NCI-H460 (cell line): ENCODE data around the gene ACTG2. TPM values are rescaled to one million over a fixed set of nuclear protein-coding genes. Genes with fewer than 3 reads are reported as not detected.
"Not testable (repeated sequence)": the region's sequence is repeated elsewhere in the genome, so short reads cannot be mapped to it uniquely, and the experiment has no call there.

Experiments
- DNase-seq: peaks from one replicate; pipeline ENCODE4 v3.0.0-alpha.2; 2016; ENCODE audit warnings: low read depth; ENCODE audit errors: extremely low read depth
- polyA plus RNA-seq: library from polyadenylated mRNA; depleted of rRNA; stranded (reverse); fragments of >200 nt; gene quantifications from 2 replicates; pipeline ENCODE4 v1.2.3, GENCODE V29; 2014; cell fraction: nucleus; rRNA removed
- total RNA-seq: library from RNA; depleted of rRNA; stranded (reverse); fragments of >200 nt; shearing (Covaris generic); gene quantifications from 2 replicates; pipeline ENCODE4 v1.2.3, GENCODE V29; 2014; rRNA removed

Gene ACTG2
- total RNA-seq = not detected in 2 replicates
- polyA plus RNA-seq = not detected in 2 replicates

DNA sequence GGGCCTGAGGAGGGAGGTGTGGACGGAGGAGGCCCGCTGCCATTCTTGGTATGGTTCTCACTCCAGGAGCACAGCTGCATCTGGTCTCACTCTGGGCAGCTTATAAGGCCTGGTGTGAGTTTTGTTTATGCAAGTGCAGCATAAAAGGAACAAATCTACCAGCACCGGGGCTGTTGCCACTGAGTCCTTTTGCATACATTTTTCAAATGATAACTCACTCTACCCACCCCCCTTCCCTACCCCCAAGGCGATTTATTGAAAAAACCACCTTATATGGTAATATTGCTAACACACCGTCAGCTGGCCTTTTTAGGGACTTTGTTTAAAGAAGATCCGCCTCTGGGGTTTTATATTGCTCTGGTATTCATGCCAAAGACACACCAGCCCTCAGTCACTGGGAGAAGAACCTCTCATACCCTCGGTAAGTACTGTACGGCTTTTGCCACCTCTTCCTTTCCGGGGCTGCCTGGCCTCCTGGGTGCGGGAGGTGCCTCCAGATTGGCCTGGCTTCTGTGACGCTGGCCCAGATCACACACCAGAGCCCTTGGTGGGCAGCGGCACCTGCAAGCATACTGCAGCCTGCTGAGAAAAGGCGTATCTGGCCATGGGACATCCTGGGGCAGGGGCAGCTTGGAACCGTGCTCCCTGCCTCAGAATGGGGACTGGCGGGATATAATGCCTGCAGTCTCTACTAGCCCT is at the start of gene ACTG2:
Gene ACTG2, plus strand, starts transcription at position 378 of the 699 bp plus-strand sequence. CDS start 8,304 bp downstream, outside the sequence.
- no peak for DNase-seq

- DNase-seq = no peak
These were observed 48.7 kb upstream of the ACTG2 start for GRCh38 chr2:73844087-73844486.

DNA sequence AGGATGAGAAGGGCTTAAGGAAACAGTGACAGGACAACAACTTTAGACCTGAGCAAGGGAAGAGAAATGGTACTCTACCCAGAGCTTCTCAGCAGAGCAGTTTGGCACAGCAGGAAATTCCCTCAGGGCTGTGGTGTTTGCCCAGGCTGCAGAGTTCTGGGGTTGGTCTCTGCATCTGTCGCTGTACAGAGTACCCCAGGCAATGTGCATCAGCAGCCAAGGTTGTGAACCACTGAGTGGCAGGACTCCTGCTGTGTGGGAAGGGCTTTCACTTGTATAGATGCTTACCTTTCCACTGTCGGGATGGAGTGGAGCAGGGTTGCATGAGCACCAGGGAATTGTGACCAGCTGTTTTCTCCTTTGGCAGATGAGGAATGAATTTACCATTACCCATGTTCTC is 42.8 kb upstream of the ACTG2 start:
- no peak for DNase-seq

DNA sequence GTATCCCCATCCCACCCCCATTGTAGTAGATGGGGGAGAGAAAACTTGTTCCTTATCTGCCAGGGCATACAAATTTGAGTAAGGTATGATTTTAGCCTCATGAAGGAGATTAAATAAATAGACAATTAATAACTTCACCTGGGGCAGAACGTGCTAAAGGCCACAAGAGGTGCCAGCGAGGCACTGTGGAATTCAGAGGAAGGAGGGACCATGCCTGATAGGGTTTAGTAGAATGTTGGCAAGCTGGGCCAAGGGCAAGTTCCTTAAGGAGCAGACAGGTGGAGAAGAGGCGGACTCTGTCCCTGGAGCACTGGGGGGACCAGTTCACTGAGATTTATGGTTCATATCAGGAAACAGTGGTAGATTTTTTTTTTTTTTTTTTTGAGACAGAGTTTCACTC is 41.5 kb upstream of the ACTG2 start:
- DNase-seq = no peak

GRCh38 chr2:73852020-73852419 is 40.8 kb upstream of the ACTG2 start:
- DNase-seq = no peak

DNA sequence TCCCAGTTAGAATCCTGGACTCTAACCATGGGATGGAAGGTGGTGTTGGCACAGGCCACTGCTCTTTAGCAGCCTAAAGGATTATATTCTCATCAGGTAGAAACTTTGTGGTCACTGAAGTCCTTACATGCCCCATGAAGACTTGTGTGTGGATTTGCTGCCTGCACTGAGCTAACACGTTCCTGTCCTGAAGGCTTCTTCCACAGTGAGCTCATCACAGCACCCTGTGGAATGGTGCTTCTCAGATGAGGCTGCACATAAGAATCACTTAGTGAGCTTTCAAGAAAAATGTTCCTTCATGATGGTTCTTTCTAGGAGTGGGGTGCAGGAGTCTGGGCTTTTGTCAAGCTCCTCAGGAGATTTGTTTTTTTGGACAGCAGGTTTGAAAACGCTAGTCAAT is 37.3 kb upstream of the ACTG2 start:
- DNase-seq = no peak

- DNase-seq = no peak
These were observed 36.6 kb upstream of the ACTG2 start for GRCh38 chr2:73856214-73856613.

DNA sequence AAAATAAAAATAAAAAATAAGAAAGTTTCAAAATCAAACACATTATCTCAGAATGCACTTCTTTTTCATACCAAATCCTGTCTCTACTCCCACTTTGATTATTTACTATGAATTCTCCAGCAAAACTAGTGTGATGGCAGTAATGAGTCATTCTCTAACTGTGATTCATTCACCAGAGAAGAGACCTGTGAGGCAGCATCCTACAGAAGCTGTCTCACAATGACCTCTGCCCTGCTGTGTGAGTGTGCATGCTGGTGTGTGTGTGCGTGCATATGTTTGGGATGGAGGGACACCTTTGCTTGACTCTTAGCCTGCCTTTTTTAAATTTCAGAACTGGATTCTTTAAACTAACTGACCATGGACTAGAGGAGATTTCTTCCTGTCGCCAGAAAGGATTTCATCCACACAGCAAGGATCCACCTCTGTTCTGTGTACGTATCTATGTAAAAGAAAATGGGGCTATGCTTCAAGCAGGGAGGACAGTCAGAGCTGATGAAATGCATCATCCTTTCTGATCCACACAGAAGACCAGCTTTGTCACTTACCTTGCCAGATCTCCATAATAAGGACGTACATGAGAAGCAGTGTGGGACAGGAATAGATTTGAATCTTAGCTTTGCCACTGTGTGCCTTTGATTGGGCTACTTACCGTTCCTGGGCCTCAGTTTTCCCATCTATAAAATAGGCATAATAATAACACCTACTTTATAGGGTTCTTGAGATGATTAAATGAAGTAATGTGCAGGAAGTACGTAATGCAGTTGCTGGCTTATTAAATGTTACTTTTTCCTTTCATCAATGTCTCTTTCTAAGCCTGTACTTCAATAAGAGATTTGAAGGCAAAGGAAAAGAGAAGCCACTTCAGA is 32.9 kb upstream of the ACTG2 start:
- peak; percentile 11 for DNase-seq

DNA sequence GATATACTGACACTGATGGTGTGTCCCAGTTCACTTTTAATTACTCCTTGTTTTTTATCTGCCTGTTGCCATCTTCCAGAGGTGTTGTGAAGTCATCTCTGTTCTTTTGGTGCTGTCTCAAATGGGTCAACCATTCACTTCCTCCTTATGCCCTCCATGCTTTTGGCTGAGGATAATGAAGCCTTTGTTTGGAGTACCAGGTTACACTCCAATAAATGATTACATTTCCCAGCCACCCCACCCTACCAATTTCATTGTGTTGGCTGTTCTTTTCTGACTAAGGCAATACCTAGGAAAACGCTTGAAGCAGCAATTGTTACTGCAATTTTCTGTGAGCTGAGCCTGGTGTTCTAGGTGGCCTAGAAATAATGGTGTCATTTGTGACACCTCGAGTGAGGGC is 29.8 kb upstream of the ACTG2 start:
- no peak for DNase-seq

DNA sequence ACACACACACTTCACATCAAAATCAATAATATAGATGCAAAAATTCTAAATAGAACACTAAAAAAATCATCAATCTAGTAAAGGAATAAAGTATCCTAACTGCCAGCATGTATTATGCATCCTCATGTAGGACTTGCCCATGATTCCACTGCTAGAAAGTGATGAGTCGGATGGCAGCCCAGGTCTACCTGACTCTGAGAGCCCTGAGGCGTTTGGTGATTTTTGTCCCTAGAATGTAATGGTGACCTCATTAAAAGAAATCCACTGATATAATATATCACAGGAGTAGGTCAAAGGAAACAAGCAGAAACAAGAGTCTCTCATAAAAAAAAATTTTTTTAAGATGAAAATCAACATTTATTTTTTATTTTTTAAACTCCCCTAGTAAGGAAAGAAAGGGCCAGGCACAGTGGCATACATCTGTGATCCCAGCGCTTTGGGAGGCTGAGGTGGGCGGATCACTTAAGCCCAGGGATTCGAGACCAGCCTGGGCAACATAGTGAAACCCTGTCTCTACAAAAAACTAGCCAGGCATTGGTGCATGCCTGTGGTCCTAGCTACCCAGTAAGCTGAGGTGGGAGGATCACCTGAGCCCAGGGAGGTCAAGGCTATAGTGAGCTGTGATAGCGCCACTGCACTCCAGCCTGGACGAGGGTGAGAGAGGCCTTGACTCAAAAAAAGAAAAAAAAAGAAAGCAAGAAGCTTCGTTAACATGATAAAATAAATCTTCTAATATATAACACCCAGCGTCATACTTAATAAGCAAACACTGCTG is 24.4 kb upstream of the ACTG2 start:
- no peak for DNase-seq

DNA sequence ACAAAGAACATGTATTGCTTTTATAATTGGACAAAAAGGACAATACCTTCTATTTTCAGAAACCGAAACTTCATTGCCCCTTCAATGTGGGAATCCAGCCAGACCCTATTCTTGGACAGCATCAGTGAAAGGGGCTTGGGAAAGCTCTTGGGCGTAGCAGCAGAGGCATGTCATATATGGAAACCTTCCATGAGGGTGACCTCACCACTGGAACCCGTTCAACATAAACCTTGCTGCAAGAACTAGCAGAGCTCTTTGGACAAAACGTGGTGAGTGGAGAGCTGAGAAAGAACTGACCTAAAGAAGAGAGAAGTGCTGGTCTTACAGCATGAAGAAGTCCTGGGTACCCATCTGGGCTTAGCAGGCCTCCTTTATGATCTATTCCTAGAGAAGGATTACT is 22.7 kb upstream of the ACTG2 start:
- no peak for DNase-seq

DNA sequence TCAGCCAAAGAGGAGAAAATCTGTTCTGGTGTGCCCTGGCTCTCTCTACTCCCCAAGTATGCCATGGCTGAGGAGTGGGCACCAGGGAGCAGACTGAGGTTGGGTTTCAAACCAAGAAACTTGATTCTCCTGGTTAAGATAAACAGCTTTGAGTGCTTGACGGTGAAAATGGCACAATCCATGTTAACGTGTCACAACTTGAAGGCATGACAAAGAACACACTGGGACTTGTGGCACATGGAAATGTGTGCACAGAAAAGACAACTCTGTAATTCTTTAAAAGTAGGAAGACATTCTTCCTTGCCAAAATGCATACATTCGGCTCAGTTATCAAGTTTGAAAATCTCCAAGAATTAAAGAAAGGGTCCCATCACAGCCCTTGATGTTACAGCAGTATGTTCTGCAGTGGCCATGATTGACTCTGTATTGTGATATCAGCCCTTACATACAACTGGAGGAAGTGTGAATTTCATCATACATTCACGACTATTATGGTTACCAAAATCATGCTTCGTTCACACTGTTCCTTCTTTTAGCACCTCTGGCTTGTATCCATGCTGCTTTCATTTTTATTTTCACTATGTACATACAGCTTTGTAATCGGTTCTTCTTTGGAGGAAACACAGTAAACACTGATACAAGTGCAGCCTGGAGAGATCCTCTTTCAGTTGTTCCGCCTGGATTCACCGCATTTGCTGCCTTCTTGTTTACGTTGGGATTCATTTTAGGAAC is 15.6 kb upstream of the ACTG2 start:
- DNase-seq = no peak

- not testable (repeated sequence) for DNase-seq
These were observed 14.8 kb upstream of the ACTG2 start for GRCh38 chr2:73877984-73878383.

- no peak for DNase-seq
These were observed 7.4 kb upstream of the ACTG2 start for GRCh38 chr2:73885406-73885805.

DNA sequence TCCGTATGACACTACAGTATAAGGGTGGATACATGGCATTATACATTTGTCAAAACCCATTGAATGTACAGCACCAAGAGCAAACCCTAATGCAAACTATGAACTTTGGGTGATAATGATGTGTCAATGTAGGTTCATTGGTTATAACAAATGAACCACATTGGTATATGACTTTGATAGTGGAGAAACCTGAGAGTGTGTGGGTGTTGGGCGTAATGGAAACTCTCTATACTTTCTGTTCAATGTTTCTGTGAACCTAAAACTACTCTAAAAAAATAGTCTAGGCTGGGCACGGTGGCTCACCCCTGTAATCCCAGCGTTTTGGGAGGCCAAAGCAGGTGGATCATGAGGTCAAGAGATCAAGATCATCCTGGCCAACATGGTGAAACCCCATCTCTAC is 6.5 kb upstream of the ACTG2 start:
- no peak for DNase-seq

DNA sequence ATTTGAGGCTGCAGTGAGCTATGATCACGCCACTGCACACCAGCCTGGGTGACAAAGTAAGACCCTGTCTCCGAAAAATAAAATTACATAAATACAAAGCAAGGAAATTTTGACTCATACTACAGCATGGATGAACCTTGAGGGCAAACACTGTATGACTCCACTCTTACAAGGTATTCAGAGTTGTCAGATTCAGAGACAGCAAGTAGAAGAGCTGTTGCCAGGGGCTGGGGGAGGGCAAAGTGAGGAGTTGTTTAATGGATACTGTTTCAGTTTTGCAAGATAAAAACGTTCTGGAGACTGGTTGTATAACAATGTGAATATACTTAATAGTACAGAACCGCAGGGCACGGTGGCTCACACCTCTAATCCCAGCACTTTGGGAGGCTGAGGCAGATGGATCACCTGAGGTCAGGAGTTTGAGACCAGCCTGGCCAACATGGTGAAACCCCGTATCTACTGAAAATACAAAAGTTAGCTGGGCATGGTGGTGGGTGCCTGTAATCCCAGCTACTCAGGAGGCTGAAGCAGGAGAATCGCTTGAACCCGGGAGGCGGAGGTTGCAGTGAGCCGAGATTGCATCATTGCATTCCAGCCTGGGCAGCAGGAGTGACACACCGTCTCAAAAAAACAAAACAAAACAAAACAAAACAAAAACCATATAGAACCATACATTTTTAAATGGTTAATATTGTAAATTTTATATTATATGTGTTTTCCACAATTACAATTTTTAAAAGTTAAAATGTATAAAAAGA is 5.0 kb upstream of the ACTG2 start:
- not testable (repeated sequence) for DNase-seq

DNA sequence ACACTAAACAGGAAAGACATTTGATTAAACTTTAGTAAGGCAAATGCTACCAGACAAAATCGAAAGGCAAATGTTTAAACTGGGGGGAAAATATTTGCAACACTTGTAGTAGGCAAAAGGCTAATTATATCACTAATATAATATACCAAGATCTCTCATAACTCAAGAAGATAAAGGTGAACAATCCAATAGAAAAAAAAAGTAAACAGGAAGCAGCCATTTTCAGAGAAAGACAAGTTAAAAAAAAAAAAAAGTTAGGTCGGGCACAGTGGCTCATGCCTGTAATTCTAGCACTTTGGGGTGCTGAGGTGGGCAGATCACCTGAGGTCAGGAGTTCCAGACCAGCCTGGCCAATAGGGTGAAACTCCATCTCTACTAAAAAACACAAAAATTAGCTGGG is 4.4 kb upstream of the ACTG2 start:
- DNase-seq = no peak

DNA sequence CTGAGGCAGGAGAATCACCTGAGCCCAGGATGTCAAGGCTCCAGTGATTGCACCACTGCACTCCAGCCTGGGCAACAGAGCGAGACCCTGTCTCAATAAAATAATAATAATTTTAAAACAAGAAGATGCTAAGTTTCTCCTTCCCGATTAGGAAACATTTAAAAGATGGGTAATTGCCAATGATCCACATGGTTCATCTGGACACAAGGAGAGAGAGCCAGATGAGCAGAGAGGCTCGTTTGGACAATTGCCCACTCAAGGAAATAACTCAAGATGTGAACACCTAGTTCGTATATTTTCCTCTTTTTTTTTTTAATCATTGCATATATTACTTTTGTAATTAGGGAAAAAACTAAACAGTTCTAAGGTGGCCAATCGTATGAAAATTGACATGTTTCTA is 3.6 kb upstream of the ACTG2 start:
- DNase-seq = no peak

DNA sequence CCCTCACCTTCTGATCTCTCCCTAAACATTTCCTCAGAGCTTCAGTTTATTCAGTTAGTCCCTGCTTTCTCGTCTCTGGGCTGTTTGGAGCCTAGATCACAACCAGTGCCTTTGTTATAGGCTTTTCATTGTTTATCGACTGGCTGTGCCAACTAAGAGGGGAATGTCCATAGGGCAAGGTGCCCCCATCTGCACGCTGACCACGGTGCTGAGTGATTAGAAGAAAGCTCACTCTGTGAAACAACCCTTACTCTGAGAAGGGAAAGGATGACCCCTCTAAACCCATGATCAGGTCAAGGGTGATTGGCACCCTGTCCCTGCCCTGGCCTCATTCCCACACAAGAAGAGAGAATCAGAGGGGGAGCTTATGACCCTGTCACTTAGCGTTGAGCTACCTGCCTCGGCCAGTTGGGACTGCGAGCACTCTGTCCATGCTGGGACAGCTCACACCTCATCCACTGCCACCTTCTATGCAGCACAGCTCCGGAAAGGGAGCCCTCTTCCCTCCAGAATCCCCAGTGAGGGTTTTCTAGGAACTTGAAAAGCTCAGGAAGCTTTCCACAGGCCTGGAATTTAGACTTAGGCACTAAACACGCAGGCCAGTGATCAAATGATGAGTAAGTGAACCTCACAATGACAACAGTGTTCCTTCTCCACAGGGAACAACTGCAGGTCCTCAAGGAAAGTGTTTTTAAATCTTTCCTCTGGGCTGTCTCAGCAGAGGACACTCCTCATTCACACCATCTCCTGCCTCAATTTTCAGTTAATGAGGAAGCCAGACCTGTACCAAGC is 2.3 kb upstream of the ACTG2 start:
- no peak for DNase-seq
